Cerebellar nuclear complex (tissue), 1 donor: ENCODE measurements around the gene CAPS2.

Source experiments
- DNase-seq, 2 experiments: peaks; one replicate each; lab custom pipeline; 2025; lab: John Stamatoyannopoulos, UW

Gene CAPS2

DNA sequence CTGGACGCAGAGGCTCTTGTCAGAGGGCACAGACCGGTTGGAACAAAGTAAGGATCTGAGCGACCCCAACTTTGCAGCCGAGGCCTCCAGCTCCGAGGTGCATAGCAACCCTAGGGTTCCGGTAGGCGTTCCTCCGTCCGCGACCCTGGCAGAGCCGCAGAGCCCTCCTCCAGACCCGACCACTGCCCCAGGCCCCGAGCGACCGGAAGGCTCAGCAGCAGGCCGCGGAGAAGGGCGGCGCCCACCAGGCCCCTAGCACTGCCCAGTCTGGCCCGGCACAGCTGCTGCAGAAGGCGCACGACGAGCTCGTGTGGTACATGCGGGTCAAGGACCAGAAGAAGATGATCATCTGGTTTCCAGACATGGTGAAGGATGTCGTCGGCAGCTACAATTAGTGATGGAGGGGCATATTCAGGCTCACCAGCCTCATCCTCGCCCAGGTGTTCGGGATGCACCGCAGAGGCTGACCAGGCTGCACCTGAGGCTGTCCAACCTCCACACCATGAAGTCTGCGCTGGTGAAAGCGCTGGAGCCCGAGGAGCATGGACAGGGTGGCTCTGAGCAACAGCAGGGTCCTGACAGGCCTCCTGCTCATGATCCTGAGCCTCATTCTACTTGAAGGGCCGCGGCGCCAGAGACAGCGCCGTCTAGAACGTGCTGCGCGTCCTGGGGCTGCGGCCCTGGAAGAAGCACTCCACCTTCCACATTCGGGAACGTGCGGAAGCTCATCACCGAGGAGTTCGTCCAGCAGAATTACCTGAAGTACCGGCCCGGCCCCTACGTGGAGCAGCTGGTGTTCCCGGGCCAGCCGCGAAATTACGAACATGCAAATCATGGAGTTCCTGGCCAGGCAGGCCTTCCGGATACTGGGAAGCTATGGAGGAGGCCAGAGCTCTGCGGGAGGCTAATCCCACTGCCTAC, 24.5 kb downstream of the CAPS2 start:
- DNase-seq: no peak

DNA sequence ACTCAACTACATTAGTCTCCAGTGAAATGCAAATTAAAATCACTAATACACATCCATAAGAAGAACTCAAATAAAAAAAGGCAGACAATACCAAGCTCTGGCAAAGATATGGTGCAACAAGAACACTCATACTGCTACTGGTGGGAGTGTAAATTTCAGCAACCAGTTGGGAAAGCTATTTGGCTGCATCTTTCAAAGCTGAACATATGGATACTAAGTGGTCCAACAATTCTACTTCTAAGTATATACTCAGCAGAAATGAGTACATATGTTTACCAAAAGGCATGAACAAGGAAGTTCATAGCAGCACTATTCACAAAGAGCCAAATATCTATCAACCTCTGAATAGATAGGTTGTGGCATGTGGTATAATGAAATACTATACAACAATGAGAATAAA, 27.3 kb downstream of the CAPS2 start:
- DNase-seq: no peak

DNA sequence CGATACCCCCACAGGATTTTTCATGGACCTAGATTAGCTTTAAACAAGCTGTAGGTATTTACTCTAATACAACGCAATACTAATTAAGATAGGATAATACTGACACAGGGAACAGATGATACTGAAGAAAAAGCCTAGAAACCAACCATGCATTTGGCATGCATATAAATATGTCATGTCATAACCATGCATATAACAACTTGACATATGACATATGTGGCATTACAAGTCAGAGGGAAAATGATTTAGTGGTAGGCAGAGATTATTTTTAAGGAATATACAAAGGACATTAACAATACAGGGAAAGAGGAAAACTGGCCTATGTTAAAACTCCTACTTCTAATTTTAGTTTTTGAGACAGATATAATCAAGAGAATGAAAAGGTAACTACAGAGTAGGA, 27.9 kb downstream of the CAPS2 start:
- DNase-seq: no peak

DNA sequence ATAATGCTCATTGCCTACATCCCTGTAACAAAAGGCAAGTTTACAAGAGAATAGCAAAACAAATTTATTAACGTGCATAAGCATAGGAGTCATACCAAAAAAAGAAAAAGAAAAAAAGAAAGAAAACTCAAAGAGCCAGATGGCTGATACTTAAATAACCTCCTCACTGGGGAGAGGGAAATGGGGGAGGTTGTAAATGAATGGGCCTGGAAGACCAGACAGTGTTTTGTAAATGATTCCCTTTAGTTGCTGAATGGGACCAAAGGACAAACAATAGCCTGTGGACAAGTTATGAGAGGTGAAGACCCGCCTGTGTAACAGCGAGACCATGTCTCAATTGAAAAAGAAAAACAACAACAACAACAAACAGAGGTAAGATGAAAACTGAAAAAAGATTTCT, 35.3 kb downstream of the CAPS2 start:
- no peak for DNase-seq

DNA sequence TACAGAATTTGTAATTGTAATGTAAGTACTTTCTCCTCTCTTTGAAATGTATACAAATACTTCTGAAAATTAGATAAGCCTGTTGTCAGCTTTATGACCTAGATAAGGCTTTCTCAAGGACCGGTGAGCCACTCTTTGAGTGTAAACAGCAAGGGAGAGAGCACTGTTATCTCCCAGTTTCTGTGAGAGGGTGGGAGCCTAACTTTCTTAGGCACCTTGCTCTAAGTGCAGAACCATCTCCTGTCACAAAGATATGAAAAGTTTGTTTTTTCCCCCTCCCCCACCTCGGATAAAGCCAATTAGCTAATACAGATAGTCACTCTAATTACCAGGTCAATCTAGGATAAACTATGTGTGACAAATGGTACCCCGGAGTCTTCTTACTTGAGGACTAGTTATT, 35.8 kb downstream of the CAPS2 start:
- DNase-seq: no peak

DNA sequence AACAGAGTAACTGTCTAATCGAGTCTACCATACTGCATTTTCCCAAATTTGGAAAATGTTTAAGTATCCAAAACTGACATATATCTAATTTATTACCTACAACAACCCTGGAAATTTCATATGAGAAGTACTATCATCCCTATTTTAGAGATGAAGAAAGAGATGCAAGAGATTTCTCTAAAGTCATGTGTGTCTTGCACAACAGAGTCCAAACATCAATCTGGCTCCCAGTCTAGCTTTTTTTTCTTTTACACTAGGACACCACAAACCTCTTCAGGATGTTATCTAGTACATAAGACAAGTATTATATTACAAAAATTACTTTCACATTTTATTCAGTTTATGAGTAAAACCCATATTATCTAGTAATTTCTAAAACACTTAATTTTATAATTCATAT, 39.1 kb downstream of the CAPS2 start:
- no peak for DNase-seq

DNA sequence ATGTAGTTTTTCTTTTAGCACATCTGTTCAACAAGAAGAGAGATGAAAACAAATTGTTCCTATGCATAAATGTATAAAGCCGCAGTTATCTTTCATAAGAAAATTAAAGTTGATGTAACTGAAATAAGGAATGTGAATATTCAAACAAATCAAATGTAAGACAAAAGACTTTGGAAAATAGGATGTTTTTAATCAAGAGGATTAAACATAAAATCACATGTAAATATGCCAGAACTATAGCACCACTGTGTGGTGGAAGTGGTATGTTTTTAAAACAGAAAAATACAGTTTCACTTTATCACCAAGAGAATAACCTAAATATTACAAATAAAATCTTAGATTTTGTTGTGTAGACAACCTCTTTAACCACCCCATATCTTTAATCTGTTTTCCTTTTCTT, 40.4 kb downstream of the CAPS2 start:
- DNase-seq: no peak

DNA sequence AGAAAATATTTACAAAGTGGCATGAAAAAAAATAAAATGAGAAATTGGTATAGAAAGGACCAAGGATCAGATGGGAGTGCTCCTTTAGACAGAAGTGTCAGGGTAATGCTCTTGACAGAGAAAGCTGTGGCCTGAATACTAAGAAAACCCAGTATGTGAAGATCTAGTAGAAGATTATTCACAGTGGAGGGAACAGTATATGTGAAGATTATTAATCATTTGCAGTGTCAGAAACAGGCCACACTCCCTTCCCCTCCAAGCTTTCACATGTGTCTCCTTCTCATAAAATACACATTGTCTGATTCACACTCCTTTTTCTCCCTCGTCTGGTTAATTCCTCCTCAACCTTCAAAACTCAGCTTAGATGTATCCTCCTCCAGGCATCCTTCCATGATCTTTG, 41.3 kb downstream of the CAPS2 start:
- DNase-seq: no peak

DNA sequence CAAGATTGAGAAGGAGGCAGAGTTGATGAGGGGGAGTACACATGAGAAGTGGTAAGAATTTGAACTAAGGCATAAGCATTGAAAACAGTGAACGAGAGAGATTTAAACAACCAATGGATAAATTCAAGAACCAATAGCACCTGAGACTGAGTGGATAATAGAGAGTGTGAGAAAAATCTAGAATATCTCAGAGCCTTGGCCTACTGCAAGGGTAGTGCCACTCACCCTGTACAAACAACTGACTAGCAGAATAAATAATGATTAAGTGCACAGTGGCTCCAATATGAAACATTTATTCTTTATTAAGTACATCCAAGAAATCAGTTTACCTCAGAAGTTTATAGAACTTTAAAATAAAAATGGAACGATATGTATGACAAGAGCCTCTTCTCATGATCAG, 54.4 kb downstream of the CAPS2 start:
- no peak for DNase-seq

DNA sequence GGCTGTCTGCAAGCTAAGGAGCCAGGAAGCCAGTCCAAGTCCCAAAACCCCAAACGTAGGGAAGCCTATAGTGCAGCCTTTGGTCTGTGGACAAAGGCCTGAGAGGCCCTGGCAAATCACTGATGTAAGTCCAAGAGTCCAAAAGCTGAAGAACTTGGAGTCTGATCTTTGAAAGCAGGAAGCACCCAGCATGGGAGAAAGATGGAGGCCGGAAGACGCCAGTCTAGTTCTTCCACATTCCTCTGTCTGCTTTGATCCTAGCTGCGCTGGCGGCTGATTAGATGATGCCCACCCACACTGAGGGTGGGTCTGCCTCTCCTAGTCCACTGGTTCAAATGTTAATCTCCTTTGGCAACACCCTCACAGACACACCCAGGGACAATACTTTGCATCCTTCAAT, 58.5 kb downstream of the CAPS2 start:
- no peak for DNase-seq

DNA sequence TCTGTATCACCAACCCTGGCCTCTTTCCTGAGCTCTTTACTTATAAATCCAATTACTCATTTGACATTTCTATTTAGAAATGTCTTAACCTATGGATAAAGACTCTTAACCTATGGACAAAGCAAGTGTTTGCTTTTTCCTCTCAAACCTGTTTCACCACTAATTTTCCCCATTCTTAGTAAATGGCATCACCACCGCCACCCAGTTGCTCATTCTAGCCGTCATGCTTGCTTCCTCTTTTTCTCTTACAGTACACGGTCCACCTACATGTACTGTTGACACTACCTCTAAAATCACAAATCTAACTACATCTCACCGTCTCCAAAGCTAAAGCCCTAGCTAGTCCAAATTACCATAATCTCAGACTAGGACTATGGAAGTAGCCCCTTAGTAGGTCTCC, 60.0 kb downstream of the CAPS2 start:
- no peak for DNase-seq

DNA sequence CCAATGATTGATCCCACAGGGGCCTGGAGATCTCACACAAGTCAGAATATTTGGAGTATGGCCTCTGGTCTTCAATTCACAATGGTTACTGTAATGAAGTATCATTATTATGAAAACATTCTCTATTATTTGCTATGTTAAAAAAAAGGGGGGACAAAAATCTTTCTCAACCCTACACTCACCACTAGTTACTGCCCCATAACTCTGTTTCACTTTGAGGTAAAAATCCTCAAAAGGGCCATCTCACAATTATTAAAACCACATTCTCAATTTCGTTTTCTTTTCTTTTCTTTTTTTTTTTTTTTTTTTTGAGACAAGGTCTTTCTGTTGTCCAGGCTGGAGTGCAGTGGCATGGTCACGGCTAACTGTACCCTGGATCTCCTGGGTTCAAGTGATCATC, 60.9 kb downstream of the CAPS2 start:
- no peak for DNase-seq

DNA sequence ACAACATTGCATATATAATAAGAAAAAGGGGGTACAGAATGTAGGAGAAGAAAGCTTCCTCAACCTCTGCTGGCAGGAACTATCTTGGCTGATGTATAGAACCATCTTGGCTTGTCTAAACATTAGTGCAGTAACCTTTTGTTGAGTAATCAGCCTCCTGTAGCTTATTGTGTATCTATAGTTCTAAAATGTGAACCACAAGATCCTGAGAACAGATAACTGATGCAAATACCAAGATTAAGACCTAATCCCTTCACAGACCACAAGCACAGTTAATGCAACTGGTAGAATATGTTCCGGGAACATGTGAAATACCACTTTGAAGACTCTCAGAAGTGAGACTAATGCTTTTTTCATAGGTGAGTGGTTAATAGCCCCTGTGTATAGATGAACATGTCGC, 69.8 kb downstream of the CAPS2 start:
- no peak for DNase-seq

DNA sequence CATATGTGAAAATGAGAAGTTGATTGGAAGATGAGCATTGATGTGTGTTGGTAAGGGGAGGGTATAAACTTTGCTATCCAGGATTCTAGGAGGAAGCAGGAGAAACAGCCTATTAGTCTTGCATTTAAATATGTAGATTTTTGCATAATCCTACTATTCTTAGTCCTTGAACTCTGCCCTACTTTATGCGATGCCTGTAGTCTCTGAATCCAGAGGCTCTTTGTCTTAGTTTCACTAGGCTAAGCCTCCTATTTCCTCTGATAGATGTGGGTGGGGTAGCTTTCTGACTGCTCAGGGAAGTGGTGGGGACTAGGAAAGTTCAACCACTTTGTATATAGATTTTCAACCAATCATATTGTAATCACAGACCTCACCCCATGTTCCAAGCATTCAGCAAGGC, 71.0 kb downstream of the CAPS2 start:
- no peak for DNase-seq

DNA sequence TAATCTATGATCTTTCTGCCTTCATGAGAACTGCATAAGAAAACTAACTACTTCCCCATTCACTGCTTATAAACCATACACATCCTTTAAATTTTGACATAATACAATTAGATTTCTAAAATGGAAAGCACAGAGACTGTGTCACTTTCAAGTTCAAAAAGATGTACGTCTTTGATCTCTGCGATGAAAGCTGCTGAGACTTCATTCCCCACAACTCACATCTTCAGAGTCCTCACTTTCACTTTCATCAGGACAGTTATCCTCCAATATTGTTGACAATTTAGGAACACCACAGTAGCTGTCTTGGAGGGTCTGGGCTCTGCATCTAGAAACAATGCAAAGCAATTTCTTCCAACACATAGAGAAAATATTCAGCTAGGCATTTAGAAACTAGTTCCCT, 72.6 kb downstream of the CAPS2 start:
- no peak for DNase-seq

DNA sequence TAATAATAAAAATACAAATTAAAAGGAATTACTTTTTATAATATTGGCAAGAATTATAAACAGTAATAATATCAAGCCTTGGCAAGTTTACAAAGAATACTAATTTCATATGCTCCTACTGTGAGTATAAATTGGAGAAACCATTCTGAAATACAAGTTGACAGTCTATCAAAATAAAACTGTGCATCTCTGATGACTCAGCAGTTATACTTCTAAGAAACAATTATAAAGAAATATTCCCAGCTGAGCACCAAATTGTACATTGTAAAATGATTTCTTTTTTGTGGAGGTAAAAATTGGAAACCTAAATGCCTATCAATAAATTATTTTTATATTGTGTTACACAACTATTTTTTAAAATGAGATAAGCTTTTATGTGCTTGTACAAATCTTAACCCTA, 85.0 kb downstream of the CAPS2 start:
- no peak for DNase-seq

DNA sequence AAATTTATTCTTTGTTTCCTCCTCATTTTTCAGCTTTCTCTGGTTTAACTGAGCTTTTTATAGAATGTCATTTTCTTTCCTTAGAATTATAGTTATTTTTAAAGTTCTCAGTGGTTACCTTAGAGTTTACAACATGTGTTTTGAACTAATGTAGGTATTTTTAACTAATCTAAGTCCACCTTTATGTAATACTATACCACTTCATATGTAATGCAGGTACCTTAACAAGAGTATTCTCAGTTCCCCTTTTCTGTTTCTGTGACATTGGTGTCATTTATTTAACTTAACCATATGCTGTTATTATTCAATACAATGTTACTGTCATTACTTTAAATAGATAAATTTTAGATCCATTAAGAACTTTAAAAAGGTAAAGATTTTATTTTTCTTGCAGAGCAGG, 90.1 kb downstream of the CAPS2 start:
- DNase-seq: no peak

DNA sequence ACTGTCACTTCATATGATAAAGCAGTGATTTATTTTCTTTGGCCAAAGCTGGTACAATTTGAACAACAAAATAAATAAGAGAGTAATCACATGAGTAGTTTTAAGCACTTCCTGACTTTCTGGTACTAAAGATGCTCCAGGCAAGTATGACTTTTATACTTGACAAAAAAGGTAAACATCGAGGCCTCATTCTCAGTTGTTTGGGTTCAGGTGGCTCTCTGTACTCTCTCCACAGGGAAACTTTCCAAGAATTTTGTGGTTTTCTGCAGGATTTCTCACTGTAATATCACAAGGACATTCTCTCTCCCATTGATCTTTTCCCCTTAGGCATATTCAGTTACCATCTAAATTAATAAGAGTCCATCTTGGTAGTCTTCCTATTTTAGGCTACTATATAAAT, 93.9 kb downstream of the CAPS2 start:
- DNase-seq: no peak

DNA sequence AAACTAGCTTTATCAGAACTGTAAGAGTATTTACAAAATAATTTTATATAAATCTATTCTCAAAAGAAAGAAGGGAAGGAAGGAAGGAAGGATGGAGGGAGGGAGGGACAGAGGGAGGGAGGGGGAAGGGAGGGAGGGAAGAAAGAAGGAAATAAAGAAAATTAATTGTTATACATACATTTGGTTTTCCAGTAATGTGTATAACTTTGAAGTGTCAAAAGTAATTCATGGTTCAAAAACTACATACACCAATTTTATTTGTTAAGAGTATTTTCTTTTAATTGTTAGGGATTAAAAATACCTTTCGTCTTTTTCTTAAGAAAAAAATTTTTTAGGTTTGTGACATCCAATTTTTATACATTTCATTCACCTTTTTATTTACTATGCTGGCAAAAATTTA, 103.0 kb downstream of the CAPS2 start:
- no peak for DNase-seq
